A549 (cell line): ENCODE measurements around the gene ACER1. TPM values are rescaled to one million over a fixed set of nuclear protein-coding genes. Genes with fewer than 3 reads are reported as not detected.

ENCODE experiments used
- ATAC-seq, 2 experiments: fragments of 200-7000 bp in 1 of 2; fragments of >200 bp in 1 of 2; cut with Nextera tagmentation in 1 of 2; cut with Tn5 transposase in 1 of 2; 3 replicates each; pipeline versions ENCODE4 v1.8.0 to v1.9.1; 2018 to 2020; ENCODE audit warnings: mild to moderate bottlenecking in 1 of 2, moderate library complexity in 1 of 2
- CTCF ChIA-PET: fragments of 300-600 bp; sonication (Branson Sonifier 250); formaldehyde crosslinking; extraction: SDS; loops from one replicate; lab custom pipeline; 2021; ENCODE audit warnings: antibody characterized with exemption, inconsistent platforms; lab: Yijun Ruan, JAX
- POLR2A ChIA-PET: fragments of 350-600 bp; formaldehyde crosslinking; extraction: SDS; loops from one replicate; lab custom pipeline; 2021; ENCODE audit warnings: antibody characterized with exemption, inconsistent platforms; lab: Yijun Ruan, JAX
- DNase-seq, 2 experiments: peaks; one replicate each; pipeline versions ENCODE4 v3.0.0 to v3.0.0-alpha.2; 2011 to 2016; ENCODE audit warnings: low read depth in 1 of 2, low spot score in 1 of 2
- FAIRE-seq: peaks from 2 replicates; lab custom pipeline; 2011; peaks lifted over from hg19 to GRCh38; lab: Jason Lieb, UNC
- H3K27ac ChIP-seq, 2 experiments: fragments of >200 bp; sonication (Bioruptor Twin); formaldehyde crosslinking; 3 replicates each; pipeline ENCODE4 v1.5.1; 2016 to 2017
- H3K4me1 ChIP-seq: fragments of >200 bp; sonication (Bioruptor Twin); formaldehyde crosslinking; 3 replicates; pipeline ENCODE4 v1.6.1; 2016
- H3K4me2 ChIP-seq: fragments of >200 bp; sonication (Bioruptor Twin); formaldehyde crosslinking; 3 replicates; pipeline ENCODE4 v1.6.1; 2016
- H3K4me3 ChIP-seq: fragments of >200 bp; sonication (Bioruptor Twin); formaldehyde crosslinking; 3 replicates; pipeline ENCODE4 v1.5.1; 2016
- H3K9me3 ChIP-seq: fragments of >200 bp; sonication (Bioruptor Twin); formaldehyde crosslinking; 3 replicates; pipeline ENCODE4 v1.6.1; 2016
- CBX8 ChIP-seq: fragments of 200-600 bp; sonication (generic); IDR thresholded peaks from 2 replicates; pipeline ENCODE4 v1.6.1; 2016
- CEBPB ChIP-seq, 2 experiments: fragments of >200 bp in 1 of 2; sonication (Bioruptor Twin) in 1 of 2; formaldehyde crosslinking in 1 of 2; IDR thresholded peaks; 2 replicates each; pipeline ENCODE4 v1.6.1; 2012 to 2016
- EHF ChIP-seq: fragments of 250-450 bp; sonication (Bioruptor Pico); IDR thresholded peaks from 2 replicates; pipeline ENCODE4 v1.5.0; 2020; ENCODE audit warnings: mild to moderate bottlenecking
- EHMT2 ChIP-seq: fragments of 200-600 bp; sonication (generic); IDR thresholded peaks from 2 replicates; pipeline ENCODE4 v1.6.1; 2016; ENCODE audit warnings: antibody characterized with exemption, low read depth, mild to moderate bottlenecking, moderate library complexity
- FOSB ChIP-seq: fragments of 250-450 bp; sonication (Bioruptor Pico); IDR thresholded peaks from 2 replicates; pipeline ENCODE4 v1.5.0; 2020; ENCODE audit warnings: mild to moderate bottlenecking, moderate library complexity
- JUN ChIP-seq, 2 experiments: fragments of >200 bp; sonication (Bioruptor Twin); formaldehyde crosslinking; IDR thresholded peaks; 2 replicates in 1 of 2; 3 replicates in 1 of 2; pipeline ENCODE4 v1.6.1; 2016 to 2017
- MAZ ChIP-seq: fragments of 150-350 bp; IDR thresholded peaks from 2 replicates; pipeline ENCODE4 v1.6.1; 2014; ENCODE audit warnings: antibody characterized with exemption, low read depth, low read length, borderline replicate concordance
- MYC ChIP-seq: IDR thresholded peaks from 2 replicates; pipeline ENCODE4 v1.6.1; 2012; ENCODE audit warnings: mild to moderate bottlenecking, inconsistent platforms, low read length, improper control_type of control experiment, borderline replicate concordance
- NFE2L2 ChIP-seq: fragments of 150-350 bp; conservative IDR thresholded peaks from 2 replicates; pipeline ENCODE4 v1.6.1; 2014; ENCODE audit warnings: low read length
- PHF8 ChIP-seq: fragments of 200-600 bp; sonication (generic); IDR thresholded peaks from 2 replicates; pipeline ENCODE4 v1.6.1; 2016; ENCODE audit warnings: low read depth, mild to moderate bottlenecking, antibody characterized with exemption, moderate library complexity, borderline replicate concordance
- POLR2A ChIP-seq: IDR thresholded peaks from 2 replicates; pipeline ENCODE4 v1.6.1; 2012; ENCODE audit warnings: mild to moderate bottlenecking, low read length
- POLR2AphosphoS2 ChIP-seq: conservative IDR thresholded peaks from 2 replicates; pipeline ENCODE4 v1.6.1; 2012; ENCODE audit warnings: low read length, improper control_type of control experiment, inconsistent platforms
- RAD21 ChIP-seq, 2 experiments: fragments of >200 bp in 1 of 2; sonication (Bioruptor Twin) in 1 of 2; formaldehyde crosslinking in 1 of 2; IDR thresholded peaks in 1 of 2; conservative IDR thresholded peaks in 1 of 2; 2 replicates in 1 of 2; 3 replicates in 1 of 2; pipeline ENCODE4 v1.6.1; 2012 to 2018; ENCODE audit warnings: inconsistent platforms in 1 of 2
- RARB ChIP-seq: fragments of 250-450 bp; sonication (Bioruptor Pico); IDR thresholded peaks from 2 replicates; pipeline ENCODE4 v1.8.0; 2021; ENCODE audit warnings: mild to moderate bottlenecking, moderate library complexity
- RCOR1 ChIP-seq: fragments of 150-350 bp; IDR thresholded peaks from 2 replicates; pipeline ENCODE4 v1.6.1; 2014; ENCODE audit warnings: antibody characterized with exemption, low read length, low read depth
- RFX5 ChIP-seq: fragments of 450-650 bp; IDR thresholded peaks from 2 replicates; pipeline ENCODE4 v1.7.1; 2014; ENCODE audit warnings: antibody characterized with exemption, mild to moderate bottlenecking, moderate library complexity
- RNF2 ChIP-seq: fragments of 200-600 bp; sonication (generic); IDR thresholded peaks from 2 replicates; pipeline ENCODE4 v1.6.1; 2016; ENCODE audit warnings: low read depth, mild to moderate bottlenecking, antibody characterized with exemption, moderate library complexity, borderline replicate concordance
- SREBF2 ChIP-seq: fragments of 450-650 bp; IDR thresholded peaks from 2 replicates; pipeline ENCODE4 v1.6.1; 2014; ENCODE audit warnings: mild to moderate bottlenecking, moderate library complexity
- TP53 ChIP-seq: fragments of 250-450 bp; sonication (Bioruptor Pico); IDR thresholded peaks from 2 replicates; pipeline ENCODE4 v1.5.0; 2021; ENCODE audit warnings: mild to moderate bottlenecking, moderate library complexity
- WGBS: methylation state at CpG from one replicate; pipeline ENCODE4 v1.1.6; 2017; ENCODE audit errors: missing lambda C conversion rate; 5-methylcytosine and 5-hydroxymethylcytosine counted together
- polyA plus RNA-seq, 4 experiments: library from polyadenylated mRNA; depleted of rRNA in 3 of 4; stranded (reverse); fragments of >200 nt; fragmentation: RNase III in 1 of 4; extraction: RNeasy Plus Mini Kit Qiagen cat#74134 plus additional on column Dnase treatment in 1 of 4; gene quantifications; 2 replicates in 3 of 4; 3 replicates in 1 of 4; pipeline ENCODE4 v1.2.3, GENCODE V29; 2011 to 2017
- TF ChIP-seq, protein P1 (sequence below): IDR thresholded peaks from 2 replicates; pipeline ENCODE4 v1.6.1; 2012
- TF ChIP-seq, protein P2 (sequence below): fragments of 150-350 bp; IDR thresholded peaks from 2 replicates; pipeline ENCODE4 v1.6.1; 2014; ENCODE audit warnings: low read depth, mild to moderate bottlenecking, low read length
- TF ChIP-seq, protein P3 (sequence below): IDR thresholded peaks from 2 replicates; pipeline ENCODE4 v1.6.1; 2012

ACER1 gene
- polyA plus RNA-seq, 2 of the 4 experiments (the other 2 are of a cell fraction), result not detected

DNA sequence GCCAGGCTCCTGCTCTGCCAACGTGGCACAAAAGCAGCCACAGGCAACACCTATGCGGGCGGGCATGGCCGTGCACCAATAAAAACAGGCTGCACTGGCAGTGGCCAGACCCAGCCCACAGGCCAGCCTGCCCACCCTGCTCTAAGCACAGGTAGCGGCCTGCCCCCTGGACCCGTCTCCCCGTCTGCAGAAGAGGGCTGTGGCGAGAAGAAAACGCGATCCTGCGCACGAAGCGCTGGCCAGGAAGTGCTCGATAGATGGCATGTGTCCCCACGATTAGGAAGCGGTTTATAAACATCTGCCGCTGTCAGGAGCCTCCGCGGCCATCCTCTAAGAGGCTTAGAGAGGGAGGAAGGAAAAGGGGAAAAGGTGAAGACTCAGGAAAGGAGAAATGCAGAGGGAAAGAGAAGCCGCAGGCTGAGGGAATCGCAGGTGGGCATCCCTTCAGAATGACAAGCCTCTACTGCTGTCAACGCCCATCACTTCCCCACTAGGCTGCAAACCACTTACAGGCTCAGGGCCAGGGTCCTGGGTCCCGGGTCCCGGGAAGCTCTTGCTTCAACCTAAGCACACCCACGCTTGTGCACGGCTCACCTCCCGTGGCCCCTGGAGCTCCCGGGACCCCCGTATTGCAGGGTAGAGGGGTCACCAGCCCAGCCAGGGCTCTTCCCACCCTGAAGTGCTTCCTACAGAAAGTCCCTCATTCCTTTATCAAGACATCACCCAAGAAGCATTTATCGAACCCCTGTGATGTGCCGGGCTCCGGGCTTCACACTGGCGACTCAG, 64.1 kb downstream of the ACER1 start (continued):
- TF ChIP-seq FOSB (CRISPR knock-in tag), result no peak

DNA sequence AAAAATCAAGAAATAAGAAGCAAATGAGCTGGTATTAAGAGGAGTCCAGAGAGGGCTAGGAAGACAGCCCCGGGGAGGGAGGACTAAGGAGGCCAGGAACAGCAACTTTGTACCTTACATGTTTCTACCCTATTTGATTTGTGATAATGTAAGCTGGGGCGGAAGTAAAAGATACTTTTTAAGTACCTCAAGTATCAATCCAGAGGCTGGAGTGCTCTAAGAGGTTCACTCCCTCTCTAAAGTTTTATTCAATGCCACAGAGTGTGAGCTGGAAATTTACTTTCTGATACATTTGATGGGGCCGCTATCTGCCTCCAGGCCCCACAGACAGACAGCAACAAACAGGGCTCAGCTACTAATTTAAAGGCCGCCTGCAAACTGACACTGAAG, 65.0 kb downstream of the ACER1 start:
- no peak overlapping the region for H3K27ac ChIP-seq
- CTCF ChIA-PET, result interaction anchor here (0.7 to 0.9 kb wide), 2 partner anchors 10 to 221 kb away, joined by 3 read pairs; no protein-coding TSS in a partner anchor
- no peaks in the 10 kb centered on the region for H3K9me3 ChIP-seq
- ATAC-seq (no peak), FAIRE-seq (no peak), DNase-seq (no peak)
- POLR2A ChIA-PET, result no interaction called here
- 88% methylated on average over 4 of the region's 4 CpGs for WGBS
- no peak overlapping the region for H3K4me3 ChIP-seq
- no peaks in the 10 kb centered on the region for H3K4me1 ChIP-seq
- no peak for TF ChIP-seq EHMT2
- TF ChIP-seq RARB (CRISPR knock-in tag), result no peak
- no peak for TF ChIP-seq RCOR1
- TF ChIP-seq PHF8, result no peak
- TF ChIP-seq RNF2, result no peak
- TF ChIP-seq MYC, result no peak
- no peak for TF ChIP-seq RAD21 (conservative IDR thresholded peaks at IDR 0.05 in 1 of 2, IDR thresholded peaks at IDR 0.05 in 1 of 2)
- TF ChIP-seq SREBF2, result no peak
- TF ChIP-seq FOSB (CRISPR knock-in tag), result no peak
- TF ChIP-seq RFX5, result no peak
- TF ChIP-seq EHF, result no peak
- TF ChIP-seq POLR2AphosphoS2, result no peak
- TF ChIP-seq, all 56 proteins: peak for 0
- H3K4me2 ChIP-seq, result no peak overlapping the region

DNA sequence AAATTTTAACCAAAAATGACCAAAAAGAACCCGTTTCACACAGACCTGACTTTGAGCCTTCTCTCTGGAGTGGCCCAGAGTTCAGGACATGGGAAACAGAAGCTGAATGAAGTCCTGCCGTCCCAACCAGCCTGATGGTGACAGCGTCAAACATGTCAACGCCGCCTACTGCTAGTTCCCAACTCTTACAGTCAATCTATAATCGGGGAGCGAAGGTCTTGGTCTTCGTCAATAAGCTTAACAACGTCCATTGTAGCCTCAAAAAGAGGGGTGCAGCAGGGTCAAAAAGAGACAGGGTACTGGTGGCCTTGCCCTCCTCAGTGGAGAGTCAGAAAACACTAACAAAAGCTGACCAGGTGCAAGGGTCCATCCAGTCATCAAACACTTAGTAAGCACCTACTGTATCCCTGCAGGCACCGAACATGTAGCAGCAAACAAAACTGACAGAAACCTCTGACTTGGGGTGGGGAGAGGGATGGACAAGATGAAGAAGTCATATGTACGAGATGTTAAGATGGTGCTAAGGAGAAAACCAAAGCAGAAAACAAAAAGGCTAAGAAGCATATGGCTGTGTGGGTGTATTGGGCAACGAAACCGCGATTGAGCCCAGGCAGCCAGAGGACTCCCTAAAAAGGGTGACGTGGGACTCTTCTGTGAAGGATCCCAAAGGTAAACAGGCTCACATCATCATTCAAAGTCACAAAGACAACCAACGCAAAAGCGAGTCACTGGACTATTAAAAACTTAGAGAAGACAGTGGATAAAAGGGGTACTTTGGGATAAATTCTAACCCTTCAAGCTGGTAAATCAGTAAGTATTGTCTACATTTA, 65.6 kb downstream of the ACER1 start:
- no peak for DNase-seq
- Histone ChIP-seq H3K4me3 (no peak overlapping the region), H3K4me2 (no peak overlapping the region), H3K4me1 (no peaks in the 10 kb centered on the region), H3K9me3 (no peaks in the 10 kb centered on the region), H3K27ac (no peak overlapping the region)
- 89% methylated on average over 17 of the region's 17 CpGs for WGBS
- TF ChIP-seq MYC (no peak), CBX8 (no peak), NFE2L2 (no peak), POLR2A (no peak), FOSB (CRISPR knock-in tag) (no peak), POLR2AphosphoS2 (no peak), JUN (IDR thresholded peaks at IDR 0.05) (no peak), TP53 (CRISPR knock-in tag) (no peak), MAZ (no peak), PHF8 (no peak), EHMT2 (no peak), EHF (no peak), CEBPB (IDR thresholded peaks at IDR 0.05) (no peak), RFX5 (no peak)
- TF ChIP-seq, protein P1, sequence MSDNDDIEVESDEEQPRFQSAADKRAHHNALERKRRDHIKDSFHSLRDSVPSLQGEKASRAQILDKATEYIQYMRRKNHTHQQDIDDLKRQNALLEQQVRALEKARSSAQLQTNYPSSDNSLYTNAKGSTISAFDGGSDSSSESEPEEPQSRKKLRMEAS, result no peak
- TF ChIP-seq, protein P2, sequence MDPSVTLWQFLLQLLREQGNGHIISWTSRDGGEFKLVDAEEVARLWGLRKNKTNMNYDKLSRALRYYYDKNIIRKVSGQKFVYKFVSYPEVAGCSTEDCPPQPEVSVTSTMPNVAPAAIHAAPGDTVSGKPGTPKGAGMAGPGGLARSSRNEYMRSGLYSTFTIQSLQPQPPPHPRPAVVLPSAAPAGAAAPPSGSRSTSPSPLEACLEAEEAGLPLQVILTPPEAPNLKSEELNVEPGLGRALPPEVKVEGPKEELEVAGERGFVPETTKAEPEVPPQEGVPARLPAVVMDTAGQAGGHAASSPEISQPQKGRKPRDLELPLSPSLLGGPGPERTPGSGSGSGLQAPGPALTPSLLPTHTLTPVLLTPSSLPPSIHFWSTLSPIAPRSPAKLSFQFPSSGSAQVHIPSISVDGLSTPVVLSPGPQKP, result no peak
- TF ChIP-seq, protein P3, sequence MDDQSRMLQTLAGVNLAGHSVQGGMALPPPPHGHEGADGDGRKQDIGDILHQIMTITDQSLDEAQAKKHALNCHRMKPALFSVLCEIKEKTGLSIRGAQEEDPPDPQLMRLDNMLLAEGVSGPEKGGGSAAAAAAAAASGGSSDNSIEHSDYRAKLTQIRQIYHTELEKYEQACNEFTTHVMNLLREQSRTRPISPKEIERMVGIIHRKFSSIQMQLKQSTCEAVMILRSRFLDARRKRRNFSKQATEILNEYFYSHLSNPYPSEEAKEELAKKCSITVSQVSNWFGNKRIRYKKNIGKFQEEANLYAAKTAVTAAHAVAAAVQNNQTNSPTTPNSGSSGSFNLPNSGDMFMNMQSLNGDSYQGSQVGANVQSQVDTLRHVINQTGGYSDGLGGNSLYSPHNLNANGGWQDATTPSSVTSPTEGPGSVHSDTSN, result no peak
- FAIRE-seq, result no peak
- POLR2A ChIA-PET, result no interaction called here
- no peak for ATAC-seq
- CTCF ChIA-PET, result interaction anchor here (0.7 to 0.9 kb wide), 3 partner anchors 10 to 220 kb away, joined by 3 to 5 read pairs (median 3); no protein-coding TSS in a partner anchor
